ENCODE data around the gene KCMF1.

GRCh38 chr2:85088921-85089320 is 118.0 kb downstream of the KCMF1 start:
- TF ChIP-seq CTCF (IDR thresholded peaks at IDR 0.05) (no peak), EZH2 (IDR thresholded peaks at IDR 0.05; ENCODE audit: borderline replicate concordance, insufficient read depth, low read depth, low read length, poor library complexity, severe bottlenecking) (no peak)
